WTC11 (cell line): Measurements from ENCODE around the gene D2HGDH. TPM values are rescaled to one million over a fixed set of nuclear protein-coding genes. Genes with fewer than 3 reads are reported as not detected.

Experiments
- ATAC-seq: fragments of 200-7000 bp; cut with Tn5 transposase; 2 replicates; pipeline ENCODE4 v1.10.0; 2021; ENCODE audit warnings: mild to moderate bottlenecking, moderate library complexity
- CTCF ChIA-PET: fragments of 300-600 bp; sonication (Branson Sonifier 250); formaldehyde crosslinking; loops from one replicate; lab custom pipeline; 2021; ENCODE audit warnings: antibody characterized with exemption; lab: Charles Lee
- POLR2A ChIA-PET: fragments of 350-600 bp; sonication (Branson Sonifier 250); formaldehyde crosslinking; loops from one replicate; lab custom pipeline; 2021; ENCODE audit warnings: antibody characterized with exemption; lab: Charles Lee
- DNase-seq: peaks from one replicate; pipeline ENCODE4 v3.0.0; 2021; ENCODE audit warnings: low spot score
- H3K27ac Mint-ChIP-seq: 2 replicates; pipeline ENCODE4 v1.8.0; 2021; ENCODE audit warnings: mixed read lengths
- H3K27me3 Mint-ChIP-seq: 2 replicates; pipeline ENCODE4 v1.8.0; 2021; ENCODE audit warnings: low read depth, mild to moderate bottlenecking, moderate library complexity, mixed read lengths
- H3K36me3 Mint-ChIP-seq: 2 replicates; pipeline ENCODE4 v1.8.0; 2021; ENCODE audit warnings: mixed read lengths
- H3K4me1 Mint-ChIP-seq: 2 replicates; pipeline ENCODE4 v1.8.0; 2022; ENCODE audit warnings: mixed read lengths
- H3K4me3 Mint-ChIP-seq: 2 replicates; pipeline ENCODE4 v1.8.0; 2021; ENCODE audit warnings: mild to moderate bottlenecking, moderate library complexity, mixed read lengths
- H3K9me3 Mint-ChIP-seq: 2 replicates; pipeline ENCODE4 v1.8.0; 2021; ENCODE audit warnings: mixed read lengths
- CBFB ChIP-seq: sonication (generic); formaldehyde crosslinking; IDR thresholded peaks from 2 replicates; pipeline ENCODE4 v1.8.1; 2022; ENCODE audit warnings: mild to moderate bottlenecking, low read depth, missing genetic modification reagents
- CREB1 ChIP-seq: sonication (generic); formaldehyde crosslinking; IDR thresholded peaks from 2 replicates; pipeline ENCODE4 v1.8.0; 2023; ENCODE audit warnings: mild to moderate bottlenecking, missing genetic modification reagents
- CREM ChIP-seq: sonication (generic); formaldehyde crosslinking; IDR thresholded peaks from 2 replicates; pipeline ENCODE4 v1.8.1; 2022; ENCODE audit warnings: mild to moderate bottlenecking, missing genetic modification reagents, moderate library complexity
- EMX1 ChIP-seq: fragments of 250-450 bp; sonication (Bioruptor Pico); IDR thresholded peaks from 2 replicates; pipeline ENCODE4 v1.8.0; 2021; ENCODE audit warnings: mild to moderate bottlenecking
- MXD4 ChIP-seq: fragments of 250-450 bp; sonication (Bioruptor Pico); IDR thresholded peaks from 2 replicates; pipeline ENCODE4 v1.8.0; 2021; ENCODE audit warnings: mild to moderate bottlenecking, moderate library complexity, borderline replicate concordance
- RELA ChIP-seq: sonication (generic); formaldehyde crosslinking; IDR thresholded peaks from 2 replicates; pipeline ENCODE4 v1.8.1; 2022; ENCODE audit warnings: missing genetic modification reagents, mild to moderate bottlenecking, borderline replicate concordance
- TEAD1 ChIP-seq: sonication (generic); formaldehyde crosslinking; IDR thresholded peaks from 2 replicates; pipeline ENCODE4 v1.8.0; 2022; ENCODE audit warnings: mild to moderate bottlenecking, missing genetic modification reagents
- TEAD4 ChIP-seq: sonication (generic); formaldehyde crosslinking; IDR thresholded peaks from 2 replicates; pipeline ENCODE4 v1.8.0; 2022; ENCODE audit warnings: mild to moderate bottlenecking, missing genetic modification reagents
- TP53 ChIP-seq: sonication (generic); formaldehyde crosslinking; IDR thresholded peaks from 2 replicates; pipeline ENCODE4 v1.8.1; 2023; ENCODE audit warnings: mild to moderate bottlenecking, missing genetic modification reagents
- ZNF263 ChIP-seq: sonication (generic); formaldehyde crosslinking; IDR thresholded peaks from 2 replicates; pipeline ENCODE4 v1.8.1; 2022; ENCODE audit warnings: low read depth, mild to moderate bottlenecking, moderate library complexity, missing genetic modification reagents
- ZNF423 ChIP-seq: fragments of 250-450 bp; sonication (Bioruptor Pico); IDR thresholded peaks from 2 replicates; pipeline ENCODE4 v2.1.2; 2022; ENCODE audit warnings: mild to moderate bottlenecking, moderate library complexity
- ZNF671 ChIP-seq: fragments of 250-450 bp; sonication (Bioruptor Pico); IDR thresholded peaks from 2 replicates; pipeline ENCODE4 v1.8.0; 2021; ENCODE audit warnings: mild to moderate bottlenecking
- total RNA-seq: library from RNA; stranded (reverse); gene quantifications from 3 replicates; pipeline ENCODE4 v1.2.3, GENCODE V29; 2021
- TF ChIP-seq, protein P1 (sequence below): sonication (generic); formaldehyde crosslinking; IDR thresholded peaks from 2 replicates; pipeline ENCODE4 v1.8.1; 2023; ENCODE audit warnings: mild to moderate bottlenecking, missing genetic modification reagents
- TF ChIP-seq, protein P2 (sequence below): sonication (generic); formaldehyde crosslinking; IDR thresholded peaks from 2 replicates; pipeline ENCODE4 v1.8.0; 2023; ENCODE audit warnings: mild to moderate bottlenecking, missing genetic modification reagents
- TF ChIP-seq, protein P3 (sequence below): fragments of 250-450 bp; sonication (Bioruptor Pico); IDR thresholded peaks from 2 replicates; pipeline ENCODE4 v1.8.0; 2021; ENCODE audit warnings: mild to moderate bottlenecking
- TF ChIP-seq, protein P4 (sequence below): sonication (generic); formaldehyde crosslinking; IDR thresholded peaks from 2 replicates; pipeline ENCODE4 v1.8.0; 2022; ENCODE audit warnings: missing genetic modification reagents

The D2HGDH gene
- total RNA-seq, 1 experiment from 2014 or later, result 22.7 TPM

DNA sequence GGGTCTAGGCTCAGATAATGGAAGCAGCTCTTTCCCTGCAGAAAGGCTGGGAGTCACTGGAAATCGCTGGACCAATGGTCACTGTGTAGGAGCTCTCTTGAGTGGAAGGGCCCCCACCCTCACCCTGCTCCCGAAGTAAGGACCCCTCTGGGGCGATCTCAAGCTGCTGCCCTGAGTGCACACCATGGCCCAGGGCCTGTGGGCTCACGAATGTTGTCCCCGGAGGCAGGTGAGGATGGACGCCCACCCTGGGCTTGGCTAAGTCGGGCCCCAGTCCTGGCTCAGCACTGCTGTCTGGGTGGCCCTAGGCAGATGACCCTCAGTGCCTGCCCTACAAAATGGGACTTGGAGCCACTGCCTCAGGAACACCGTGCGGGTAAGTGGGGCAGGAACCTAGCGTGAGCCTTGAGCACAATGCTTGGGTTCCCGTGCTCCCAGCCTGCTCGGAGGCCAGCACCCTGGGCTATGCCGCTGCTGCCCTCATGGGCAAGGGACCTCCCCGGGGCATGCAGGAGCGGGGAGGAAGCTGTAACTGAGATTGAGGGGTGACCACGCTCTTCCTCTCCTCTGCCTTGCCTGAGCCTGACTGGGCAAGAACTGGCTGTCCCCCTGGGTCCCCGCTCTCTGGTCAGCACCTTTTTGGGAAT, 3.7 kb downstream of the D2HGDH start:
- CTCF ChIA-PET, result no interaction called here
- POLR2A ChIA-PET, result interaction anchor here (0.7 kb wide), 1 partner anchor 9 kb away, joined by 3 read pairs; no protein-coding TSS in a partner anchor
- Mint-ChIP-seq H3K9me3 (no peaks in the 10 kb centered on the region), H3K27ac (0 out of 2 replicates have a peak overlapping the region, but pooled peaks have one; percentile 31), H3K4me3 (no peak overlapping the region), H3K27me3 (peaks cover 11% of the 10 kb centered on the region)
- ATAC-seq, result no peak
- TF ChIP-seq, protein P1, sequence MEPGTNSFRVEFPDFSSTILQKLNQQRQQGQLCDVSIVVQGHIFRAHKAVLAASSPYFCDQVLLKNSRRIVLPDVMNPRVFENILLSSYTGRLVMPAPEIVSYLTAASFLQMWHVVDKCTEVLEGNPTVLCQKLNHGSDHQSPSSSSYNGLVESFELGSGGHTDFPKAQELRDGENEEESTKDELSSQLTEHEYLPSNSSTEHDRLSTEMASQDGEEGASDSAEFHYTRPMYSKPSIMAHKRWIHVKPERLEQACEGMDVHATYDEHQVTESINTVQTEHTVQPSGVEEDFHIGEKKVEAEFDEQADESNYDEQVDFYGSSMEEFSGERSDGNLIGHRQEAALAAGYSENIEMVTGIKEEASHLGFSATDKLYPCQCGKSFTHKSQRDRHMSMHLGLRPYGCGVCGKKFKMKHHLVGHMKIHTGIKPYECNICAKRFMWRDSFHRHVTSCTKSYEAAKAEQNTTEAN (CRISPR knock-in tag), result no peak
- TF ChIP-seq, protein P2, sequence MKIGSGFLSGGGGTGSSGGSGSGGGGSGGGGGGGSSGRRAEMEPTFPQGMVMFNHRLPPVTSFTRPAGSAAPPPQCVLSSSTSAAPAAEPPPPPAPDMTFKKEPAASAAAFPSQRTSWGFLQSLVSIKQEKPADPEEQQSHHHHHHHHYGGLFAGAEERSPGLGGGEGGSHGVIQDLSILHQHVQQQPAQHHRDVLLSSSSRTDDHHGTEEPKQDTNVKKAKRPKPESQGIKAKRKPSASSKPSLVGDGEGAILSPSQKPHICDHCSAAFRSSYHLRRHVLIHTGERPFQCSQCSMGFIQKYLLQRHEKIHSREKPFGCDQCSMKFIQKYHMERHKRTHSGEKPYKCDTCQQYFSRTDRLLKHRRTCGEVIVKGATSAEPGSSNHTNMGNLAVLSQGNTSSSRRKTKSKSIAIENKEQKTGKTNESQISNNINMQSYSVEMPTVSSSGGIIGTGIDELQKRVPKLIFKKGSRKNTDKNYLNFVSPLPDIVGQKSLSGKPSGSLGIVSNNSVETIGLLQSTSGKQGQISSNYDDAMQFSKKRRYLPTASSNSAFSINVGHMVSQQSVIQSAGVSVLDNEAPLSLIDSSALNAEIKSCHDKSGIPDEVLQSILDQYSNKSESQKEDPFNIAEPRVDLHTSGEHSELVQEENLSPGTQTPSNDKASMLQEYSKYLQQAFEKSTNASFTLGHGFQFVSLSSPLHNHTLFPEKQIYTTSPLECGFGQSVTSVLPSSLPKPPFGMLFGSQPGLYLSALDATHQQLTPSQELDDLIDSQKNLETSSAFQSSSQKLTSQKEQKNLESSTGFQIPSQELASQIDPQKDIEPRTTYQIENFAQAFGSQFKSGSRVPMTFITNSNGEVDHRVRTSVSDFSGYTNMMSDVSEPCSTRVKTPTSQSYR (CRISPR knock-in tag), result no peak
- TF ChIP-seq MXD4 (CRISPR knock-in tag) (no peak), ZNF671 (CRISPR knock-in tag) (no peak), TEAD1 (CRISPR knock-in tag) (no peak), TEAD4 (CRISPR knock-in tag) (no peak), EMX1 (CRISPR knock-in tag) (no peak), RELA (CRISPR knock-in tag) (no peak), ZNF423 (CRISPR knock-in tag) (no peak)
- TF ChIP-seq, protein P3, sequence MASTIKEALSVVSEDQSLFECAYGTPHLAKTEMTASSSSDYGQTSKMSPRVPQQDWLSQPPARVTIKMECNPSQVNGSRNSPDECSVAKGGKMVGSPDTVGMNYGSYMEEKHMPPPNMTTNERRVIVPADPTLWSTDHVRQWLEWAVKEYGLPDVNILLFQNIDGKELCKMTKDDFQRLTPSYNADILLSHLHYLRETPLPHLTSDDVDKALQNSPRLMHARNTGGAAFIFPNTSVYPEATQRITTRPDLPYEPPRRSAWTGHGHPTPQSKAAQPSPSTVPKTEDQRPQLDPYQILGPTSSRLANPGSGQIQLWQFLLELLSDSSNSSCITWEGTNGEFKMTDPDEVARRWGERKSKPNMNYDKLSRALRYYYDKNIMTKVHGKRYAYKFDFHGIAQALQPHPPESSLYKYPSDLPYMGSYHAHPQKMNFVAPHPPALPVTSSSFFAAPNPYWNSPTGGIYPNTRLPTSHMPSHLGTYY (CRISPR knock-in tag), result no peak
- TF ChIP-seq, protein P4, sequence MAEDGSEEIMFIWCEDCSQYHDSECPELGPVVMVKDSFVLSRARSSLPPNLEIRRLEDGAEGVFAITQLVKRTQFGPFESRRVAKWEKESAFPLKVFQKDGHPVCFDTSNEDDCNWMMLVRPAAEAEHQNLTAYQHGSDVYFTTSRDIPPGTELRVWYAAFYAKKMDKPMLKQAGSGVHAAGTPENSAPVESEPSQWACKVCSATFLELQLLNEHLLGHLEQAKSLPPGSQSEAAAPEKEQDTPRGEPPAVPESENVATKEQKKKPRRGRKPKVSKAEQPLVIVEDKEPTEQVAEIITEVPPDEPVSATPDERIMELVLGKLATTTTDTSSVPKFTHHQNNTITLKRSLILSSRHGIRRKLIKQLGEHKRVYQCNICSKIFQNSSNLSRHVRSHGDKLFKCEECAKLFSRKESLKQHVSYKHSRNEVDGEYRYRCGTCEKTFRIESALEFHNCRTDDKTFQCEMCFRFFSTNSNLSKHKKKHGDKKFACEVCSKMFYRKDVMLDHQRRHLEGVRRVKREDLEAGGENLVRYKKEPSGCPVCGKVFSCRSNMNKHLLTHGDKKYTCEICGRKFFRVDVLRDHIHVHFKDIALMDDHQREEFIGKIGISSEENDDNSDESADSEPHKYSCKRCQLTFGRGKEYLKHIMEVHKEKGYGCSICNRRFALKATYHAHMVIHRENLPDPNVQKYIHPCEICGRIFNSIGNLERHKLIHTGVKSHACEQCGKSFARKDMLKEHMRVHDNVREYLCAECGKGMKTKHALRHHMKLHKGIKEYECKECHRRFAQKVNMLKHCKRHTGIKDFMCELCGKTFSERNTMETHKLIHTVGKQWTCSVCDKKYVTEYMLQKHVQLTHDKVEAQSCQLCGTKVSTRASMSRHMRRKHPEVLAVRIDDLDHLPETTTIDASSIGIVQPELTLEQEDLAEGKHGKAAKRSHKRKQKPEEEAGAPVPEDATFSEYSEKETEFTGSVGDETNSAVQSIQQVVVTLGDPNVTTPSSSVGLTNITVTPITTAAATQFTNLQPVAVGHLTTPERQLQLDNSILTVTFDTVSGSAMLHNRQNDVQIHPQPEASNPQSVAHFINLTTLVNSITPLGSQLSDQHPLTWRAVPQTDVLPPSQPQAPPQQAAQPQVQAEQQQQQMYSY (CRISPR knock-in tag), result no peak
- TF ChIP-seq, all 79 proteins: peak for 0
- no peaks in the 10 kb centered on the region for H3K4me1 Mint-ChIP-seq
- H3K36me3 Mint-ChIP-seq, result no peaks in the 10 kb centered on the region
- no peak for DNase-seq

DNA sequence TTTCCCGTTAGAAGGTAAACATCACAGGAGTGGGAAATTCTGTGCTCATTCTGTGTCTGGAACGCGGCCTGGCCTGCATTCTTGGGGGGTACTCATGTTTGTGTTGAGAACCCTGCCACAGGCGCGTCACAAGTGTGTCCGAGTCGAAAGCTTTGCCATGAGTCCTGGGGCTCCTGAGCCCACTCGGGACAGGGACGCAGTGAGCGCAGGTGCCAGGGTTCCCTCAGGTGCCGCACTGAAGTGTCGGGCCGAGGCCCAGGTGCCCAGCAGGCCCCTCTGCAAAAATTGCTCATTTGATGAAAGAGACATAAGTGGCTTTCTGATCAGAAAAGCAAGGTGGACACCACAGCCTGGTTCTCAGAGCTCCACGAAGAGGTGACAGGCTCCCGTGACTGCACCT, 4.7 kb downstream of the D2HGDH start:
- POLR2A ChIA-PET, result no interaction called here
- Mint-ChIP-seq H3K27ac (no peak overlapping the region), H3K27me3 (peaks cover 5% of the 10 kb centered on the region), H3K4me1 (no peaks in the 10 kb centered on the region), H3K4me3 (no peak overlapping the region), H3K9me3 (no peaks in the 10 kb centered on the region), H3K36me3 (no peaks in the 10 kb centered on the region)
- CTCF ChIA-PET, result no interaction called here
- TF ChIP-seq CREM (CRISPR knock-in tag), result no peak
- TF ChIP-seq ZNF263 (CRISPR knock-in tag), result no peak
- ATAC-seq (no peak), DNase-seq (no peak)

DNA sequence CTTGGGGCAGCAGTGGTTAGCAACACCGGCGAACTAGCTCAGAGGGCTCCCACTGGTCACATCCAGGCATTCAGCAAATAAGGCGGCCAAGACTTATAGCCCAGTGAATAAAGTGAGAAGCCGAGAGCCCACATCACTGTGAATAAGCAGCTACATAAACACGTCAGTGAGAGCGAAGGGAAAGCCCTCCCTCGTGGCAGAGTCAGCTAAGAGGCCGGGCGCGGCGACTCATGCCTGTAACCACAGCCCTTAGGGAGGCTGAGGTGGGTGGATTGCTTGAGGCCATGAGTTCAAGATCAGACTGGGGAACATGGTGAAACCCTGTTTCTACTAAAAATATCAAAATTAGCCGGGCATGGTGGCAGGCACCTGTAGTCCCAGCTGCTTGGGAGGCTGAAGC, 5.2 kb downstream of the D2HGDH start:
- Mint-ChIP-seq H3K36me3 (no peaks in the 10 kb centered on the region), H3K9me3 (no peaks in the 10 kb centered on the region), H3K27ac (no peak overlapping the region), H3K27me3 (peaks cover 5% of the 10 kb centered on the region), H3K4me3 (no peak overlapping the region), H3K4me1 (no peaks in the 10 kb centered on the region)
- POLR2A ChIA-PET, result no interaction called here
- DNase-seq, result no peak
- TF ChIP-seq CREB1 (CRISPR knock-in tag) (no peak), CBFB (CRISPR knock-in tag) (no peak), TP53 (CRISPR knock-in tag) (no peak)
- no peak for ATAC-seq
- CTCF ChIA-PET, result no interaction called here
